ENCODE data around the gene L3MBTL4. TPM values are rescaled to one million over a fixed set of nuclear protein-coding genes. Genes with fewer than 3 reads are reported as not detected.

L3MBTL4 gene
- total RNA-seq, 4 donors from 2014 or later, result 3.6 to 9.0 (median 5.0) TPM

- no peak for TF ChIP-seq POLR2A (IDR thresholded peaks at IDR 0.05)
- no peak for TF ChIP-seq CTCF (IDR thresholded peaks at IDR 0.05)
- peaks cover 0 to 11% (median 0%) of the 10 kb centered on the region in 3 donors for H3K4me1 ChIP-seq
- H3K36me3 ChIP-seq, result no peaks in the 10 kb centered on the region
- H3K4me3 ChIP-seq, result no peak overlapping the region
- H3K27ac ChIP-seq, result no peak overlapping the region
- no peak for DNase-seq
- WGBS, 2 donors, result 20 to 30% methylated on average over 5 to 6 of the region's 6 CpGs
- intact Hi-C loops (cut with DNase I), result no loop called here
- no peaks in the 10 kb centered on the region for H3K27me3 ChIP-seq
- no peaks in the 10 kb centered on the region for H3K9me3 ChIP-seq
Observed at GRCh38 chr18:5962362-5962761, 452.3 kb downstream of the L3MBTL4 start.

- no peaks in the 10 kb centered on the region for H3K9me3 ChIP-seq
- peaks cover 0 to 11% (median 0%) of the 10 kb centered on the region in 3 donors for H3K4me1 ChIP-seq
- 83 to 92% methylated on average over 2 to 3 of the region's 3 CpGs for WGBS, 2 donors
- DNase-seq, result no peak
- H3K27me3 ChIP-seq, result no peaks in the 10 kb centered on the region
- no peaks in the 10 kb centered on the region for H3K36me3 ChIP-seq
- intact Hi-C loops (cut with DNase I), result no loop called here
- H3K27ac ChIP-seq, result no peak overlapping the region
- H3K4me3 ChIP-seq, result no peak overlapping the region
- TF ChIP-seq CTCF (IDR thresholded peaks at IDR 0.05) (no peak), POLR2A (IDR thresholded peaks at IDR 0.05) (no peak)
Observed at GRCh38 chr18:5961828-5962150, 452.9 kb downstream of the L3MBTL4 start.

GRCh38 chr18:5961097-5961827 is 453.4 kb downstream of the L3MBTL4 start:
- Histone ChIP-seq H3K4me1 (peaks cover 0 to 11% (median 0%) of the 10 kb centered on the region in 3 donors), H3K9me3 (no peaks in the 10 kb centered on the region), H3K27ac (no peak overlapping the region), H3K4me3 (no peak overlapping the region), H3K36me3 (peaks cover 0 to under 1% (median 0%) of the 10 kb centered on the region in 3 donors), H3K27me3 (no peaks in the 10 kb centered on the region)
- no peak for DNase-seq
- TF ChIP-seq CTCF (IDR thresholded peaks at IDR 0.05) (no peak), POLR2A (IDR thresholded peaks at IDR 0.05) (no peak)
- intact Hi-C loops (cut with DNase I), result no loop called here
- WGBS, 2 donors, result 65 to 82% methylated on average over 10 of the region's 10 CpGs

- H3K36me3 ChIP-seq, result peaks cover 0 to 15% (median 0%) of the 10 kb centered on the region in 3 donors
- intact Hi-C loops (cut with DNase I), result no loop called here
- peaks cover 0 to 11% (median 0%) of the 10 kb centered on the region in 3 donors for H3K4me1 ChIP-seq
- H3K27ac ChIP-seq, result no peak overlapping the region
- WGBS, 2 donors, result 79 to 90% methylated on average over 2 to 6 of the region's 6 CpGs
- no peak for TF ChIP-seq POLR2A (IDR thresholded peaks at IDR 0.05)
- no peak for TF ChIP-seq CTCF (IDR thresholded peaks at IDR 0.05)
- no peak for DNase-seq
- no peak overlapping the region for H3K4me3 ChIP-seq
- H3K9me3 ChIP-seq, result no peaks in the 10 kb centered on the region
- H3K27me3 ChIP-seq, result no peaks in the 10 kb centered on the region
Observed at GRCh38 chr18:5958822-5959221, 455.9 kb downstream of the L3MBTL4 start.

- H3K27me3 ChIP-seq, result no peaks in the 10 kb centered on the region
- H3K4me3 ChIP-seq, result no peak overlapping the region
- no peaks in the 10 kb centered on the region for H3K4me1 ChIP-seq
- peaks cover 0 to 15% (median 0%) of the 10 kb centered on the region in 3 donors for H3K36me3 ChIP-seq
- H3K9me3 ChIP-seq, result no peaks in the 10 kb centered on the region
- no peak overlapping the region for H3K27ac ChIP-seq
- no peak for DNase-seq
- TF ChIP-seq POLR2A (IDR thresholded peaks at IDR 0.05), result no peak
- TF ChIP-seq CTCF (IDR thresholded peaks at IDR 0.05), result no peak
- intact Hi-C loops (cut with DNase I), result no loop called here
- 76 to 82% methylated on average over 4 to 5 of the region's 5 CpGs for WGBS, 2 donors
Observed at GRCh38 chr18:5955861-5956260, 458.9 kb downstream of the L3MBTL4 start.

All from esophagus squamous epithelium (tissue), 5 donors.